Measurements from ENCODE around the gene ANKS1B.
"Not testable (repeated sequence)": the region's sequence is repeated elsewhere in the genome, so short reads cannot be mapped to it uniquely, and the experiment has no call there.

Gene ANKS1B

GRCh38 chr12:98983647-98984046, 1001.1 kb downstream of the ANKS1B start:
- Histone ChIP-seq H3K4me1 (ENCODE audit: control insufficient read depth, insufficient read depth, low read length) (no peaks in the 10 kb centered on the region), H3K27me3 (ENCODE audit: control insufficient read depth, insufficient read depth, low read length) (no peaks in the 10 kb centered on the region), H3K4me3 (ENCODE audit: low read length) (no peak overlapping the region), H3K36me3 (ENCODE audit: control insufficient read depth, insufficient read depth, low read length) (no peaks in the 10 kb centered on the region), H3K27ac (ENCODE audit: low read depth, low read length) (no peak overlapping the region), H3K9ac (ENCODE audit: low read length) (no peak overlapping the region)

- Histone ChIP-seq H3K36me3 (ENCODE audit: control insufficient read depth, insufficient read depth, low read length) (no peaks in the 10 kb centered on the region), H3K27me3 (ENCODE audit: control insufficient read depth, insufficient read depth, low read length) (no peaks in the 10 kb centered on the region), H3K4me3 (ENCODE audit: low read length) (no peak overlapping the region), H3K4me1 (ENCODE audit: control insufficient read depth, insufficient read depth, low read length) (no peaks in the 10 kb centered on the region), H3K9ac (ENCODE audit: low read length) (no peak overlapping the region), H3K27ac (ENCODE audit: low read depth, low read length) (no peak overlapping the region)
These were observed 1004.2 kb downstream of the ANKS1B start for GRCh38 chr12:98980508-98980907.

GRCh38 chr12:98977186-98977585, 1007.5 kb downstream of the ANKS1B start:
- Histone ChIP-seq H3K27ac (ENCODE audit: low read depth, low read length) (no peak overlapping the region), H3K4me1 (ENCODE audit: control insufficient read depth, insufficient read depth, low read length) (no peaks in the 10 kb centered on the region), H3K4me3 (ENCODE audit: low read length) (no peak overlapping the region), H3K27me3 (ENCODE audit: control insufficient read depth, insufficient read depth, low read length) (no peaks in the 10 kb centered on the region), H3K36me3 (ENCODE audit: control insufficient read depth, insufficient read depth, low read length) (no peaks in the 10 kb centered on the region), H3K9ac (ENCODE audit: low read length) (no peak overlapping the region)

GRCh38 chr12:98974767-98975381, 1009.9 kb downstream of the ANKS1B start:
- H3K36me3 ChIP-seq (ENCODE audit: control insufficient read depth, insufficient read depth, low read length), result no peaks in the 10 kb centered on the region
- no peaks in the 10 kb centered on the region for H3K27me3 ChIP-seq (ENCODE audit: control insufficient read depth, insufficient read depth, low read length)
- H3K4me1 ChIP-seq (ENCODE audit: control insufficient read depth, insufficient read depth, low read length), result no peaks in the 10 kb centered on the region
- no peak overlapping the region for H3K4me3 ChIP-seq (ENCODE audit: low read length)
- no peak overlapping the region for H3K9ac ChIP-seq (ENCODE audit: low read length)
- H3K27ac ChIP-seq (ENCODE audit: low read depth, low read length), result no peak overlapping the region

- Histone ChIP-seq H3K36me3 (ENCODE audit: control insufficient read depth, insufficient read depth, low read length) (no peaks in the 10 kb centered on the region), H3K4me3 (ENCODE audit: low read length) (no peak overlapping the region), H3K27ac (ENCODE audit: low read depth, low read length) (no peak overlapping the region), H3K4me1 (ENCODE audit: control insufficient read depth, insufficient read depth, low read length) (no peaks in the 10 kb centered on the region), H3K9ac (ENCODE audit: low read length) (no peak overlapping the region), H3K27me3 (ENCODE audit: control insufficient read depth, insufficient read depth, low read length) (no peaks in the 10 kb centered on the region)
These were observed 1011.3 kb downstream of the ANKS1B start for GRCh38 chr12:98973395-98973794.

GRCh38 chr12:98970950-98971349, 1013.8 kb downstream of the ANKS1B start:
- H3K4me3 ChIP-seq (ENCODE audit: low read length), result no peak overlapping the region
- H3K36me3 ChIP-seq (ENCODE audit: control insufficient read depth, insufficient read depth, low read length), result no peaks in the 10 kb centered on the region
- H3K27ac ChIP-seq (ENCODE audit: low read depth, low read length), result no peak overlapping the region
- no peak overlapping the region for H3K9ac ChIP-seq (ENCODE audit: low read length)
- no peaks in the 10 kb centered on the region for H3K4me1 ChIP-seq (ENCODE audit: control insufficient read depth, insufficient read depth, low read length)
- H3K27me3 ChIP-seq (ENCODE audit: control insufficient read depth, insufficient read depth, low read length), result no peaks in the 10 kb centered on the region

GRCh38 chr12:98970210-98970609, 1014.5 kb downstream of the ANKS1B start:
- Histone ChIP-seq H3K4me3 (ENCODE audit: low read length) (no peak overlapping the region), H3K9ac (ENCODE audit: low read length) (no peak overlapping the region), H3K27me3 (ENCODE audit: control insufficient read depth, insufficient read depth, low read length) (no peaks in the 10 kb centered on the region), H3K36me3 (ENCODE audit: control insufficient read depth, insufficient read depth, low read length) (no peaks in the 10 kb centered on the region), H3K27ac (ENCODE audit: low read depth, low read length) (no peak overlapping the region), H3K4me1 (ENCODE audit: control insufficient read depth, insufficient read depth, low read length) (no peaks in the 10 kb centered on the region)

GRCh38 chr12:98968896-98969295, 1015.8 kb downstream of the ANKS1B start:
- Histone ChIP-seq H3K36me3 (ENCODE audit: control insufficient read depth, insufficient read depth, low read length) (no peaks in the 10 kb centered on the region), H3K27ac (ENCODE audit: low read depth, low read length) (no peak overlapping the region), H3K4me3 (ENCODE audit: low read length) (no peak overlapping the region), H3K27me3 (ENCODE audit: control insufficient read depth, insufficient read depth, low read length) (no peaks in the 10 kb centered on the region), H3K9ac (ENCODE audit: low read length) (no peak overlapping the region), H3K4me1 (ENCODE audit: control insufficient read depth, insufficient read depth, low read length) (no peaks in the 10 kb centered on the region)

- H3K27me3 ChIP-seq (ENCODE audit: control insufficient read depth, insufficient read depth, low read length); H3K4me1 ChIP-seq (ENCODE audit: control insufficient read depth, insufficient read depth, low read length); H3K27ac ChIP-seq (ENCODE audit: low read depth, low read length); H3K9ac ChIP-seq (ENCODE audit: low read length); H3K4me3 ChIP-seq (ENCODE audit: low read length); H3K36me3 ChIP-seq (ENCODE audit: control insufficient read depth, insufficient read depth, low read length): not testable (repeated sequence)
These were observed 1027.6 kb downstream of the ANKS1B start for GRCh38 chr12:98957135-98957534.

GRCh38 chr12:98955284-98955683, 1029.5 kb downstream of the ANKS1B start:
- Histone ChIP-seq H3K4me3 (ENCODE audit: low read length) (no peak overlapping the region), H3K27ac (ENCODE audit: low read depth, low read length) (no peak overlapping the region), H3K36me3 (ENCODE audit: control insufficient read depth, insufficient read depth, low read length) (no peaks in the 10 kb centered on the region), H3K4me1 (ENCODE audit: control insufficient read depth, insufficient read depth, low read length) (no peaks in the 10 kb centered on the region), H3K27me3 (ENCODE audit: control insufficient read depth, insufficient read depth, low read length) (no peaks in the 10 kb centered on the region), H3K9ac (ENCODE audit: low read length) (no peak overlapping the region)

GRCh38 chr12:98954506-98954905, 1030.2 kb downstream of the ANKS1B start:
- H3K36me3 ChIP-seq (ENCODE audit: control insufficient read depth, insufficient read depth, low read length), result no peaks in the 10 kb centered on the region
- no peaks in the 10 kb centered on the region for H3K4me1 ChIP-seq (ENCODE audit: control insufficient read depth, insufficient read depth, low read length)
- H3K27me3 ChIP-seq (ENCODE audit: control insufficient read depth, insufficient read depth, low read length), result no peaks in the 10 kb centered on the region
- no peak overlapping the region for H3K4me3 ChIP-seq (ENCODE audit: low read length)
- H3K27ac ChIP-seq (ENCODE audit: low read depth, low read length), result no peak overlapping the region
- no peak overlapping the region for H3K9ac ChIP-seq (ENCODE audit: low read length)

- H3K36me3 ChIP-seq (ENCODE audit: control insufficient read depth, insufficient read depth, low read length), result no peaks in the 10 kb centered on the region
- no peak overlapping the region for H3K27ac ChIP-seq (ENCODE audit: low read depth, low read length)
- H3K27me3 ChIP-seq (ENCODE audit: control insufficient read depth, insufficient read depth, low read length), result no peaks in the 10 kb centered on the region
- no peak overlapping the region for H3K4me3 ChIP-seq (ENCODE audit: low read length)
- H3K4me1 ChIP-seq (ENCODE audit: control insufficient read depth, insufficient read depth, low read length), result no peaks in the 10 kb centered on the region
- no peak overlapping the region for H3K9ac ChIP-seq (ENCODE audit: low read length)
These were observed 1033.3 kb downstream of the ANKS1B start for GRCh38 chr12:98951406-98951805.

GRCh38 chr12:98948343-98948949, 1036.3 kb downstream of the ANKS1B start:
- H3K27me3 ChIP-seq (ENCODE audit: control insufficient read depth, insufficient read depth, low read length), result no peaks in the 10 kb centered on the region
- no peaks in the 10 kb centered on the region for H3K4me1 ChIP-seq (ENCODE audit: control insufficient read depth, insufficient read depth, low read length)
- H3K4me3 ChIP-seq (ENCODE audit: low read length), result no peak overlapping the region
- no peak overlapping the region for H3K9ac ChIP-seq (ENCODE audit: low read length)
- no peaks in the 10 kb centered on the region for H3K36me3 ChIP-seq (ENCODE audit: control insufficient read depth, insufficient read depth, low read length)
- H3K27ac ChIP-seq (ENCODE audit: low read depth, low read length), result no peak overlapping the region

All from rectal smooth muscle tissue (tissue), 1 donor.